SKM-1 treated with dmso at 0.1 percent for 144 hours (cell line): ENCODE data around the gene MSI2.

ENCODE experiments used
- DNase-seq: peaks from one replicate; lab custom pipeline; 2025; ENCODE audit not compliant: unreplicated experiment; lab: John Stamatoyannopoulos, UW

Gene MSI2

GRCh38 chr17:57388131-57388725 is 131.9 kb downstream of the MSI2 start:
- no peak for DNase-seq

- DNase-seq, result no peak
Observed at GRCh38 chr17:57389473-57389872, 133.2 kb downstream of the MSI2 start.

GRCh38 chr17:57391076-57391825 is 134.9 kb downstream of the MSI2 start:
- DNase-seq, result peak; percentile 100

GRCh38 chr17:57391857-57392471 is 135.6 kb downstream of the MSI2 start:
- no peak for DNase-seq

- no peak for DNase-seq
Observed at GRCh38 chr17:57393368-57393767, 137.0 kb downstream of the MSI2 start.

- DNase-seq, result no peak
Observed at GRCh38 chr17:57394375-57394774, 138.1 kb downstream of the MSI2 start.

GRCh38 chr17:57395721-57396321 is 139.5 kb downstream of the MSI2 start:
- DNase-seq, result no peak

- DNase-seq, result no peak
Observed at GRCh38 chr17:57396511-57396921, 140.2 kb downstream of the MSI2 start.

- no peak for DNase-seq
Observed at GRCh38 chr17:57397402-57397801, 141.1 kb downstream of the MSI2 start.

GRCh38 chr17:57399690-57400089 is 143.4 kb downstream of the MSI2 start:
- no peak for DNase-seq

GRCh38 chr17:57400648-57401047 is 144.3 kb downstream of the MSI2 start:
- DNase-seq, result no peak

GRCh38 chr17:57401556-57402488 is 145.5 kb downstream of the MSI2 start:
- no peak for DNase-seq

GRCh38 chr17:57402681-57403180 is 146.4 kb downstream of the MSI2 start:
- no peak for DNase-seq

GRCh38 chr17:57403236-57403635 is 146.9 kb downstream of the MSI2 start:
- no peak for DNase-seq

GRCh38 chr17:57404073-57404472 is 147.8 kb downstream of the MSI2 start:
- DNase-seq, result no peak

GRCh38 chr17:57404795-57405490 is 148.6 kb downstream of the MSI2 start:
- DNase-seq, result no peak

GRCh38 chr17:57405491-57406072 is 149.3 kb downstream of the MSI2 start:
- no peak for DNase-seq

GRCh38 chr17:57406131-57406980 is 150.0 kb downstream of the MSI2 start:
- DNase-seq, result no peak

GRCh38 chr17:57406981-57407286 is 150.6 kb downstream of the MSI2 start:
- DNase-seq, result no peak
